ENCODE data around the gene PTH1R.
A peak's percentile ranks its signal among the peaks of the same experiment; 100 is the strongest.

PTH1R gene

GRCh38 chr3:46942481-46943236 is 65.1 kb downstream of the PTH1R start:
- Histone ChIP-seq H3K4me1 (ENCODE audit: control insufficient read depth, insufficient read depth, low read length, poor library complexity, severe bottlenecking) (peaks cover 19% of the 10 kb centered on the region), H3K4me3 (ENCODE audit: extremely low read depth, insufficient read depth, low read length, poor library complexity, severe bottlenecking) (no peak overlapping the region), H3K27ac (ENCODE audit: low read depth, low read length, severe bottlenecking) (no peak overlapping the region), H3K9me3 (ENCODE audit: control insufficient read depth, low read length) (no peaks in the 10 kb centered on the region), H3K36me3 (ENCODE audit: control insufficient read depth, insufficient read depth, low read length) (peaks cover 64% of the 10 kb centered on the region)
- WGBS, 2 experiments (ENCODE audit: insufficient coverage in 2 of 2) = 94% methylated on average over 9 to 10 of the region's 12 CpGs

DNA sequence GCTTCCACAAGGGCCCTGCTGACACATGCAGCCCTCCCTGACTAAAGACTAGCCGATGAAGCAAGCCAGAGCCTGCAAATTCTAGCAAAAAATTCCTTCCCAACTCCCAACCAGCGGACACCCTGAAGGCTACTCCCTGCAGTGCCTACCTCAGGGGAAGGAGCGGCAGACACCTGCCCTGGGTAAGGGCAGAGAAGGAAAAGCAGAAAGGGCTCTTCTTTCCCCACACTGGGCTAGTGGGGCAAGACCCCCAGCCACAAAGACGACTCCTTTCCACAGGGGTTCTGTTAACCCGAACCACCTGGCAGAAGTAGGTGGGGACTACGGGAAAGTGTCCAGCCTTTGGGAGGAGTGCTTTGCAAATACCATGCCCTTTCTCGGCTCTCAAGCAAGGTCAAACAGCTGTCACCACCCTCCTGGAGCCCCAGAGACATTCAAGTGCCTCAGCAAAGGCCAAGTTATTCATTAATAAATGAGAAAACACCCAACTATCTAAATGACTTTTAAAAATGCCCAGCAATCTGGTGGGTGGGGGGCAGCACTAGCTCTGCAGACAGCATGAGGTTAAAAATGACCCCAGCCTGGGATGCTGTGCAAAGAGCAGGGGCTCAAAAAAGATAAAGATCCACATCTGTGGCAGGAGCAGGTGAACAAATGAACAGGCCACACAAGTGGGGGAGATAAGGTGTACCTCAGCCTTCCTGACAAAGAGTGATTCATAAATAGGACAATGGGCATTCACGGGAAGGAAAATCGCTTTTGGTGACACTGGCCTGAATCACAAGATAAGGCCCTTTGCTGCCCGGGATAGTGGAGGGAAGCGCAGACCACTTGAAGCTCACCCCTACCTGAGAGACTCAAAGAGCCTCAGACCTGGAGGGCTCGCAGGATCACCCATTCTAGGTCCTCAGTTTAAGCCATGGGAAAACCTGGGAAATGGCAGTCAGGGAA is 66.0 kb downstream of the PTH1R start:
- H3K4me3 ChIP-seq (ENCODE audit: extremely low read depth, insufficient read depth, low read length, poor library complexity, severe bottlenecking) = no peak overlapping the region
- WGBS, 2 experiments (ENCODE audit: insufficient coverage in 2 of 2) = 95% methylated on average over 7 of the region's 12 CpGs
- no peak overlapping the region for H3K27ac ChIP-seq (ENCODE audit: low read depth, low read length, severe bottlenecking)
- H3K4me1 ChIP-seq (ENCODE audit: control insufficient read depth, insufficient read depth, low read length, poor library complexity, severe bottlenecking) = peaks cover 28% of the 10 kb centered on the region
- H3K36me3 ChIP-seq (ENCODE audit: control insufficient read depth, insufficient read depth, low read length) = peaks cover 57% of the 10 kb centered on the region
- no peaks in the 10 kb centered on the region for H3K9me3 ChIP-seq (ENCODE audit: control insufficient read depth, low read length)

DNA sequence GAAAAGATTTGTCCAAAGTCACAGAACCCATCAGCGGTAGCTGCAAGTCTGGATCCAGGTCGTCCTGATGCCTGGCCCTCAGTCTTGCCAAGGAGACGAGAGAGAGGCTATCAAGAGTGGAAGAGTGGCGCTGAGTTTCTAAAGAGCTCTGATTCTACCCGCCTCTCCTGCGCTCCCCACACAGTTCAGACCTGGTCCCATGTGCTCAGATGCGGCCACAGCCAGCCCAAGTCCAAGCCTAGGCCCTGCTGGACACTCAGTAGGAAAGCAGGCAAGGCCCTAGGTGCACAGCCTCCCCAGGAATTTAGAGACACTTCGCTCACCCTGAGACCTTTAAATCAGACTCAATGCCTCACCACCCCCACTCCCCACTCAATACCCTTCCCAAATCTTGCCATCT is 66.7 kb downstream of the PTH1R start:
- no peaks in the 10 kb centered on the region for H3K9me3 ChIP-seq (ENCODE audit: control insufficient read depth, low read length)
- peaks cover 51% of the 10 kb centered on the region for H3K36me3 ChIP-seq (ENCODE audit: control insufficient read depth, insufficient read depth, low read length)
- H3K4me1 ChIP-seq (ENCODE audit: control insufficient read depth, insufficient read depth, low read length, poor library complexity, severe bottlenecking) = peaks cover 35% of the 10 kb centered on the region
- no peak overlapping the region for H3K27ac ChIP-seq (ENCODE audit: low read depth, low read length, severe bottlenecking)
- WGBS, 2 experiments (ENCODE audit: insufficient coverage in 2 of 2) = 95% methylated on average over 8 of the region's 8 CpGs
- no peak overlapping the region for H3K4me3 ChIP-seq (ENCODE audit: extremely low read depth, insufficient read depth, low read length, poor library complexity, severe bottlenecking)

- Histone ChIP-seq H3K9me3 (ENCODE audit: control insufficient read depth, low read length) (no peaks in the 10 kb centered on the region), H3K27ac (ENCODE audit: low read depth, low read length, severe bottlenecking) (no peak overlapping the region), H3K4me1 (ENCODE audit: control insufficient read depth, insufficient read depth, low read length, poor library complexity, severe bottlenecking) (peaks cover 39% of the 10 kb centered on the region), H3K4me3 (ENCODE audit: extremely low read depth, insufficient read depth, low read length, poor library complexity, severe bottlenecking) (no peak overlapping the region), H3K36me3 (ENCODE audit: control insufficient read depth, insufficient read depth, low read length) (peaks cover 33% of the 10 kb centered on the region)
- WGBS, 2 experiments (ENCODE audit: insufficient coverage in 2 of 2) = 88 to 90% methylated on average over 2 to 5 of the region's 6 CpGs
These were observed 68.9 kb downstream of the PTH1R start for GRCh38 chr3:46946416-46946815.

GRCh38 chr3:46946856-46947545 is 69.5 kb downstream of the PTH1R start:
- H3K9me3 ChIP-seq (ENCODE audit: control insufficient read depth, low read length) = no peaks in the 10 kb centered on the region
- peak overlapping the region; percentile 19 for H3K27ac ChIP-seq (ENCODE audit: low read depth, low read length, severe bottlenecking)
- WGBS, 2 experiments (ENCODE audit: insufficient coverage in 2 of 2) = 50 to 100% methylated on average over 1 to 2 of the region's 7 CpGs
- H3K4me1 ChIP-seq (ENCODE audit: control insufficient read depth, insufficient read depth, low read length, poor library complexity, severe bottlenecking) = peaks cover 39% of the 10 kb centered on the region
- H3K36me3 ChIP-seq (ENCODE audit: control insufficient read depth, insufficient read depth, low read length) = peaks cover 28% of the 10 kb centered on the region
- no peak overlapping the region for H3K4me3 ChIP-seq (ENCODE audit: extremely low read depth, insufficient read depth, low read length, poor library complexity, severe bottlenecking)

DNA sequence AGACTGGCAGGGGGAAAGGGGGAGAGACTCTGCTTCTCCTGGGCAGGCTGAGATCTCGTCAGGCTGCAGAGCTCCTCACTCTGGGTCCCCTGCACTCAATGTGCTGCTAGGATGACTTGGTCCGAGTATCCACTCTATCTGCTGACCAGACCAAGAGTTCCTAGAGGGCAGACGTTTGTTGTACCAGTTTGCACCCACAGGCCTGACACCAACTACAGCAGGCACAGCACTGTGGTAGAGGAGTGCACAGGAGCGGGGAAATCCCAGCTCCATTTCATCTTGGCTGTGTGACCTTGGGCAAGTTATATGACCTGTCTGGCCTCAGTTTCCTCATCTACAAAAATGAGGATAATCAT is 70.0 kb downstream of the PTH1R start:
- H3K27ac ChIP-seq (ENCODE audit: low read depth, low read length, severe bottlenecking) = peak overlapping the region; percentile 19
- peaks cover 39% of the 10 kb centered on the region for H3K4me1 ChIP-seq (ENCODE audit: control insufficient read depth, insufficient read depth, low read length, poor library complexity, severe bottlenecking)
- no peaks in the 10 kb centered on the region for H3K9me3 ChIP-seq (ENCODE audit: control insufficient read depth, low read length)
- H3K36me3 ChIP-seq (ENCODE audit: control insufficient read depth, insufficient read depth, low read length) = peaks cover 23% of the 10 kb centered on the region
- 96% methylated on average over 3 to 4 of the region's 4 CpGs for WGBS, 2 experiments (ENCODE audit: insufficient coverage in 2 of 2)
- no peak overlapping the region for H3K4me3 ChIP-seq (ENCODE audit: extremely low read depth, insufficient read depth, low read length, poor library complexity, severe bottlenecking)

DNA sequence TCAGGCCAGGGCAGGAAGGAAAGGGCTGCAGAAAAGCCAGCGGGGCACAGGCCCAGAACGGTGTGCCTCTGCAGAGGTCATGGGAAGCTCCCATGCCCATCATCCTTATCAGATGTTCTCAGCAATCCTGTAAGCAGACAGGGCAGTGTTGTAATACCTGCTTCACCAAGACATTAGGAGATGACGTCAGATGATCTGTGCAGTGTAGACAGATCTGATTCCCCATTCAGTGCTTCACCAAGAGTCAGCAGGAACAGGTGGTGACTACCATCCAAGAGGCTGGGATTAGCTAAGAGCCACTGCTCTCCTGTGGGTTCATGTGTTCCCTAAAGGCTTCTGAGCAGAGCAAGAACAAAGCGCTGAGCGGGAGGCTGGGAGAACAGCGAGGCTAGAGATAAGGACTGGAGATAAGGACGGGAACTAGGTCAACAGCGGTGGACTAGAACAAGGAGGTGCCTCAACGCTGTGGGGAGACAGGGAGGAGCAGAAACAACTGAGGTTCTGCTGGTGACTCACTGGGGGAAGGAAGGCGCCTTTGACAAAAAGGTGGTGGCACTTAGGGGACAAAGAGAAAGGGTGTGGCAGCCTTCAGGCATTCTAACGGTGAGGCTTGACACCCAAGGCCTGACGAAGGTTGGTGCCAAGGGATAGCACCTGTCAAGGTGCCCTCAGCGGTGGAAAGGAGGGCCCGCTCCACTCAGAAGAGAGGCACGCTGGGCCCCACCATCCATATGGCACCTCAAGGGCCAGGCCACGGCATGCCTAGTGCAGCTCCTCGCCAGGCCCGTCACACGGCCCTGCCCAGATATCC is 70.7 kb downstream of the PTH1R start:
- 79 to 83% methylated on average over 17 of the region's 19 CpGs for WGBS, 2 experiments (ENCODE audit: insufficient coverage in 2 of 2)
- Histone ChIP-seq H3K4me1 (ENCODE audit: control insufficient read depth, insufficient read depth, low read length, poor library complexity, severe bottlenecking) (peaks cover 35% of the 10 kb centered on the region), H3K9me3 (ENCODE audit: control insufficient read depth, low read length) (no peaks in the 10 kb centered on the region), H3K27ac (ENCODE audit: low read depth, low read length, severe bottlenecking) (peak overlapping the region; percentile 51), H3K4me3 (ENCODE audit: extremely low read depth, insufficient read depth, low read length, poor library complexity, severe bottlenecking) (no peak overlapping the region), H3K36me3 (ENCODE audit: control insufficient read depth, insufficient read depth, low read length) (peaks cover 23% of the 10 kb centered on the region)

DNA sequence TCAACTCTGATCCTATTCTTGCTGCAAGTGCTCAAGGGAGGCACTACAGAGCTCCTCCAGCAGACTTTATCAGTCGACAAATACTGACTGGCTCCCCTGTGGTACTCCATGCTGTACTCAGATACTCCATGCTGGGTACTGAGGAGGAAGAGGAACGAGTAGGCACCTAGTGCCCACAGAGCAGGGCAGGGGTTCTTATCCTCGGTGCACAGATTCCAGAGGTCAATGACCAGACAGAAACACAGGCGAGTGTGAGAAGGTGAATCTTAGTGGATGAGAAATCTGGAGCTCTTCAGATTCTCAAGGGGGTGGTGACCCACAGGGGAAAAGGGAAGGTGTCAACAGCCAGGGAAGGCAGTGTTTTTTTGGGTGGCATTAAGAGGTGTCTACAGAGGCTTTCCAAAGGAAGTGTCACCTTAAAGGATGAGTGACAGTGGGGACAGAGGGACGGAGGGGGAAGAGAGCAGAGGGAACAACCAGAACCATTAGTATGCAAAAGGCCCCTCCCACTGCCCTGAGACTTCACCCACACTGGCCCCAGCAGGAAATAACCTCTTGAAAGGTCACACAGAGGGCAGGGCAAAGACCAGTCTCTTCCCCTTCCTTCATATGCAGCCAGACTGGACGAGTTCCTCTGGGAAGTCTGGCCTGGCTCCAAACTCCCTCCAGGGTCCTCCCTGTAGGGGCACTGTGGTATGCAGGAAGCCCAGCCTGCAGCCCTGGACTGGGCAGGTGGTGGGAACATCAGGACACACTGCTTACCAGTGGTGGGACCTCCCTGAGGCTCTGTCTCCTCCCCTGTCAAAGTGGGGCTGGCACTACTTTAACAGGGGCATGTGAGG is 71.5 kb downstream of the PTH1R start:
- no peaks in the 10 kb centered on the region for H3K9me3 ChIP-seq (ENCODE audit: control insufficient read depth, low read length)
- peaks cover 23% of the 10 kb centered on the region for H3K36me3 ChIP-seq (ENCODE audit: control insufficient read depth, insufficient read depth, low read length)
- no peak overlapping the region for H3K4me3 ChIP-seq (ENCODE audit: extremely low read depth, insufficient read depth, low read length, poor library complexity, severe bottlenecking)
- WGBS, 2 experiments (ENCODE audit: insufficient coverage in 2 of 2) = 88 to 97% methylated on average over 4 to 5 of the region's 6 CpGs
- H3K4me1 ChIP-seq (ENCODE audit: control insufficient read depth, insufficient read depth, low read length, poor library complexity, severe bottlenecking) = peaks cover 37% of the 10 kb centered on the region
- H3K27ac ChIP-seq (ENCODE audit: low read depth, low read length, severe bottlenecking) = peak overlapping the region; percentile 51

GRCh38 chr3:46950177-46950576 is 72.7 kb downstream of the PTH1R start:
- H3K9me3 ChIP-seq (ENCODE audit: control insufficient read depth, low read length) = no peaks in the 10 kb centered on the region
- H3K4me3 ChIP-seq (ENCODE audit: extremely low read depth, insufficient read depth, low read length, poor library complexity, severe bottlenecking) = no peak overlapping the region
- H3K27ac ChIP-seq (ENCODE audit: low read depth, low read length, severe bottlenecking) = no peak overlapping the region
- WGBS, 2 experiments (ENCODE audit: insufficient coverage in 2 of 2) = 71% methylated on average over 1 of the region's 2 CpGs; no CpG with 5 or more reads in 1 of the 2 experiments
- H3K36me3 ChIP-seq (ENCODE audit: control insufficient read depth, insufficient read depth, low read length) = peaks cover 23% of the 10 kb centered on the region
- H3K4me1 ChIP-seq (ENCODE audit: control insufficient read depth, insufficient read depth, low read length, poor library complexity, severe bottlenecking) = peaks cover 29% of the 10 kb centered on the region
